ENCODE data around the gene LASP1. TPM values are rescaled to one million over a fixed set of nuclear protein-coding genes. Genes with fewer than 3 reads are reported as not detected.

LASP1 gene
- total RNA-seq: 100 to 1,000 TPM; 130 to 132 TPM

GRCh38 chr17:38869526-38870258 is at the start of gene LASP1:
Gene LASP1, plus strand, starts transcription at chr17:38870058. Its CDS starts 132 bp downstream, at chr17:38870190.
- POLR2A ChIA-PET: interaction anchor here (0.6 to 5.9 kb wide), 15 partner anchors 9 to 1247 kb away, joined by 3 to 59 read pairs (median 3); partner anchors contain the start of genes MLLT6, PSMB3 and RPL23
- CTCF ChIA-PET: interaction anchor here (0.7 to 5.0 kb wide), 10 partner anchors 16 to 284 kb away, joined by 3 to 29 read pairs (median 4); partner anchors contain the start of gene RPL23

GRCh38 chr17:38824899-38825761 is 44.7 kb upstream of the LASP1 start, which contains the start of gene CWC25:
Gene CWC25, minus strand, starts transcription at chr17:38825321. Its CDS starts 138 bp downstream, at chr17:38825183.
- ChIA-PET POLR2A (interaction anchor here (0.6 to 1.3 kb wide), 3 partner anchors 29 to 94 kb away, joined by 3 to 11 read pairs (median 4); partner anchors contain the start of gene RPL23), CTCF (interaction anchor here (1.3 kb wide), 1 partner anchor 29 kb away, joined by 4 read pairs; the partner anchor contains the start of gene RPL23)

- ChIA-PET CTCF (interaction anchor here (1.3 kb wide), 1 partner anchor 28 kb away, joined by 4 read pairs; the partner anchor contains the start of gene RPL23), POLR2A (interaction anchor here (0.6 to 1.3 kb wide), 3 partner anchors 28 to 95 kb away, joined by 3 to 11 read pairs (median 4); partner anchors contain the start of gene RPL23)
Measured at GRCh38 chr17:38825762-38826247, 44.1 kb upstream of the LASP1 start.

GRCh38 chr17:38844261-38844757 is 25.5 kb upstream of the LASP1 start:
- CTCF ChIA-PET: interaction anchor here (0.7 kb wide), 1 partner anchor 91 kb away, joined by 3 read pairs; no protein-coding TSS in a partner anchor

GRCh38 chr17:38848557-38848891 is 21.3 kb upstream of the LASP1 start:
- ChIA-PET POLR2A (interaction anchor here (0.5 to 0.6 kb wide), 2 partner anchors 134 to 161 kb away, joined by 3 to 6 read pairs; no protein-coding TSS in a partner anchor), CTCF (no interaction called here)

More at GRCh38 chr17:38844261-38844757, 25.5 kb upstream of the LASP1 start:
- POLR2A ChIA-PET: no interaction called here

GRCh38 chr17:38848939-38849605 is 20.8 kb upstream of the LASP1 start:
- ChIA-PET POLR2A (interaction anchor here (0.7 kb wide), 1 partner anchor 22 kb away, joined by 4 read pairs; no protein-coding TSS in a partner anchor), CTCF (interaction anchor here (1.6 to 1.7 kb wide), 2 partner anchors 19 to 114 kb away, joined by 3 read pairs; no protein-coding TSS in a partner anchor)

- ChIA-PET CTCF (interaction anchor here (1.6 to 1.7 kb wide), 2 partner anchors 20 to 115 kb away, joined by 3 read pairs; no protein-coding TSS in a partner anchor), POLR2A (interaction anchor here (5.0 kb wide), 1 partner anchor 20 kb away, joined by 59 read pairs; the partner anchor contains the start of gene LASP1)
Measured at GRCh38 chr17:38850374-38850773, 19.5 kb upstream of the LASP1 start.

GRCh38 chr17:38851434-38851833 is 18.4 kb upstream of the LASP1 start:
- ChIA-PET CTCF (interaction anchor here (0.7 to 4.0 kb wide), 2 partner anchors 18 to 302 kb away, joined by 3 to 29 read pairs; partner anchors contain the start of gene LASP1), POLR2A (interaction anchor here (0.8 to 5.0 kb wide), 2 partner anchors 19 to 46 kb away, joined by 3 to 59 read pairs; partner anchors contain the start of gene LASP1)

GRCh38 chr17:38852771-38853291 is 17.0 kb upstream of the LASP1 start:
- ChIA-PET POLR2A (interaction anchor here (0.6 to 5.0 kb wide), 5 partner anchors 18 to 152 kb away, joined by 3 to 59 read pairs (median 4); partner anchors contain the start of genes CWC25 and LASP1), CTCF (interaction anchor here (1.0 to 4.0 kb wide), 3 partner anchors 16 to 73 kb away, joined by 3 to 29 read pairs (median 6); partner anchors contain the start of genes LASP1 and LASP1NB)

GRCh38 chr17:38853292-38854219 is 16.3 kb upstream of the LASP1 start, which contains the start of gene RPL23:
Gene RPL23, minus strand, starts transcription at chr17:38853721. Its CDS starts 11 bp downstream, at chr17:38853710.
- CTCF ChIA-PET: interaction anchor here (1.0 to 4.0 kb wide), 7 partner anchors 16 to 311 kb away, joined by 3 to 29 read pairs (median 4); partner anchors contain the start of genes CWC25, LASP1 and LASP1NB
- POLR2A ChIA-PET: interaction anchor here (0.6 to 5.0 kb wide), 12 partner anchors 8 to 152 kb away, joined by 3 to 59 read pairs (median 4); partner anchors contain the start of genes CWC25, LASP1 and PSMB3

- ChIA-PET POLR2A (interaction anchor here (0.6 to 5.0 kb wide), 4 partner anchors 8 to 30 kb away, joined by 4 to 59 read pairs (median 8); partner anchors contain the start of genes CWC25 and LASP1), CTCF (interaction anchor here (0.6 to 4.0 kb wide), 6 partner anchors 8 to 298 kb away, joined by 3 to 29 read pairs (median 4); partner anchors contain the start of genes CWC25 and LASP1)
Measured at GRCh38 chr17:38855101-38855714, 14.7 kb upstream of the LASP1 start.

GRCh38 chr17:38857271-38857670 is 12.6 kb upstream of the LASP1 start:
- ChIA-PET CTCF (no interaction called here), POLR2A (interaction anchor here (0.6 to 0.7 kb wide), 2 partner anchors 14 to 45 kb away, joined by 5 to 6 read pairs; no protein-coding TSS in a partner anchor)

- ChIA-PET POLR2A (no interaction called here), CTCF (no interaction called here)
Measured at GRCh38 chr17:38861399-38861843, 8.4 kb upstream of the LASP1 start.

GRCh38 chr17:38864636-38865398 is 5.0 kb upstream of the LASP1 start:
- CTCF ChIA-PET: interaction anchor here (2.0 kb wide), 1 partner anchor 10 kb away, joined by 4 read pairs; no protein-coding TSS in a partner anchor
- POLR2A ChIA-PET: no interaction called here
